ENCODE data around the gene TRAPPC14. TPM values are rescaled to one million over a fixed set of nuclear protein-coding genes. Genes with fewer than 3 reads are reported as not detected.
"Not testable (repeated sequence)": the region's sequence is repeated elsewhere in the genome, so short reads cannot be mapped to it uniquely, and the experiment has no call there.

The TRAPPC14 gene
- total and polyA plus RNA-seq, 2 of the 13 experiments (the other 11 are each of a cell fraction or from before 2014, with no cell fraction given): 4.7 to 9.6 TPM

- H3K9me3 ChIP-seq (ENCODE audit: low read length): no peaks in the 10 kb centered on the region
- no peak overlapping the region for H3K4me2 ChIP-seq (ENCODE audit: low read depth, low read length)
- ATAC-seq: no peak
- peaks cover 13% of the 10 kb centered on the region for H3K79me2 ChIP-seq (ENCODE audit: insufficient read depth, low read length)
- no peak overlapping the region for H3K9ac ChIP-seq (ENCODE audit: insufficient read depth, low read depth, low read length)
- whole genome bisulfite sequencing (ENCODE audit: low lambda C conversion rate): 88% methylated on average over 2 of the region's 2 CpGs
- no peak overlapping the region for H2AFZ ChIP-seq (ENCODE audit: low read length)
- intact Hi-C loops (cut with micrococcal nuclease; ENCODE audit: unreplicated experiment) (no loop called here), in situ Hi-C loops (cut with HindIII; ENCODE audit: extremely low pct_ligation_motif_present, low pct_unique_long_range_greater_than_20kb) (no loop called here)
- DNase-seq (ENCODE audit: low spot score): no peak
- no TSS peak for BruUV-seq (replicated peaks)
- ChIA-PET CTCF (ENCODE audit: low intra/inter-chr PET ratio, low total read pairs) (no interaction called here), POLR2A (interaction anchor here (1.0 kb wide), 1 partner anchor 11 kb away, joined by 3 read pairs; no protein-coding TSS in a partner anchor)
- H3K27me3 ChIP-seq (ENCODE audit: control insufficient read depth in 1 of 2, insufficient read depth in 2 of 2, low read length in 2 of 2): no peaks in the 10 kb centered on the region
- H4K20me1 ChIP-seq (ENCODE audit: insufficient read depth, low read length): no peaks in the 10 kb centered on the region
- H3K36me3 ChIP-seq (replicated peaks in 1 of 2; ENCODE audit: control insufficient read depth in 1 of 2, insufficient read depth in 2 of 2, low read length in 2 of 2): no peaks in the 10 kb centered on the region
- no peak overlapping the region for H3K4me3 ChIP-seq (replicated peaks in 1 of 3; ENCODE audit: insufficient read depth in 1 of 3, low read depth in 2 of 3, low read length in 3 of 3)
- TF ChIP-seq NPAS2 (CRISPR knock-in tag; IDR thresholded peaks at IDR 0.05; ENCODE audit: borderline replicate concordance) (no peak), ZNF121 (CRISPR knock-in tag; IDR thresholded peaks at IDR 0.05) (peak; percentile 60; the same call in 1 of the 2 replicates), BRF2 (CRISPR knock-in tag; IDR thresholded peaks at IDR 0.05) (no peak), GFI1 (CRISPR knock-in tag; IDR thresholded peaks at IDR 0.05; ENCODE audit: borderline replicate concordance) (no peak)
- H3K27ac ChIP-seq (ENCODE audit: extremely low read length, insufficient read depth, low read length): no peak overlapping the region
- H3K4me1 ChIP-seq (ENCODE audit: insufficient read depth, low read length): peaks cover 41% of the 10 kb centered on the region
- no peak for FAIRE-seq
These were observed 11.2 kb downstream of the TRAPPC14 start for GRCh38 chr7:100147278-100147677.

DNA sequence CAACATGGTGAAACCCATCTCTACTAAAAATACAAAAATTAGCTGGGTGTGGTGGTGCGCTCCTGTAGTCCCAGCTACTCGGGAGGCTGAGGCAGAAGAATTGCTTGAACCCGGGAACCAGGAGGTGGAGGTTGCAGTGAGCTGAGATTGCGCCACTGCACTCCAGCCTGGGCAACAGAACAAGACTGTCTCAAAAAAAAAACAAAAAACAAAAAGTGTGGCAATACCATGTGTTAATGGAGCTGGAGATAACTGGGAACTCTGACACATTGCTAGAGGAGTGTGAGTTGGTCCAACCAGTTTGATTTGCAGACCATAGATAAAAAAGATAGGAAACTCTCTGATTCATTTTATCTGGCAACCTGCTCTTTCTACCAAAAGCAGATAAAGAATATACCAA lies 12.2 kb downstream of the TRAPPC14 start:
- TF ChIP-seq ZMYM3 (CRISPR knock-in tag; IDR thresholded peaks at IDR 0.05): peak; percentile 38; the same call in 1 of the 2 replicates
- TF ChIP-seq CEBPG (CRISPR knock-in tag; IDR thresholded peaks at IDR 0.05): peak; percentile 35; the same call in 1 of the 2 replicates
- peak; percentile 75; the same call in 1 of the 2 replicates for TF ChIP-seq ZNF460 (CRISPR knock-in tag; IDR thresholded peaks at IDR 0.05; ENCODE audit: borderline replicate concordance)

More for the DNA sequence above, 12.2 kb downstream of the TRAPPC14 start:
- H2AFZ ChIP-seq (ENCODE audit: low read length); DNase-seq (ENCODE audit: low spot score); intact Hi-C loops (cut with micrococcal nuclease; ENCODE audit: unreplicated experiment); in situ Hi-C loops (cut with HindIII; ENCODE audit: extremely low pct_ligation_motif_present, low pct_unique_long_range_greater_than_20kb); H3K27me3 ChIP-seq (ENCODE audit: control insufficient read depth in 1 of 2, insufficient read depth in 2 of 2, low read length in 2 of 2); FAIRE-seq; CTCF ChIA-PET (ENCODE audit: low intra/inter-chr PET ratio, low total read pairs); H3K9me3 ChIP-seq (ENCODE audit: low read length); H4K20me1 ChIP-seq (ENCODE audit: insufficient read depth, low read length); H3K27ac ChIP-seq (ENCODE audit: extremely low read length, insufficient read depth, low read length); H3K9ac ChIP-seq (ENCODE audit: insufficient read depth, low read depth, low read length); ATAC-seq; H3K4me2 ChIP-seq (ENCODE audit: low read depth, low read length); H3K36me3 ChIP-seq (replicated peaks in 1 of 2; ENCODE audit: control insufficient read depth in 1 of 2, insufficient read depth in 2 of 2, low read length in 2 of 2); H3K4me3 ChIP-seq (replicated peaks in 1 of 3; ENCODE audit: insufficient read depth in 1 of 3, low read depth in 2 of 3, low read length in 3 of 3); BruUV-seq (replicated peaks): not testable (repeated sequence)
- peaks cover 13% of the 10 kb centered on the region for H3K79me2 ChIP-seq (ENCODE audit: insufficient read depth, low read length)
- 46% methylated on average over 4 of the region's 4 CpGs for WGBS (ENCODE audit: low lambda C conversion rate)
- peaks cover 35% of the 10 kb centered on the region for H3K4me1 ChIP-seq (ENCODE audit: insufficient read depth, low read length)
- POLR2A ChIA-PET: interaction anchor here (0.7 to 1.0 kb wide), 2 partner anchors 11 to 71 kb away, joined by 3 read pairs; no protein-coding TSS in a partner anchor

Data from HepG2 (cell line).